H9 (cell line): ENCODE data around the gene NHSL1. TPM values are rescaled to one million over a fixed set of nuclear protein-coding genes. Genes with fewer than 3 reads are reported as not detected.

Experiments
- DNase-seq: peaks from one replicate; pipeline ENCODE4 v3.0.0-alpha.2; 2017
- H2AFZ ChIP-seq: one replicate; pipeline ENCODE4 v1.6.1; 2013; ENCODE audit warnings: mild to moderate bottlenecking, low read length, control low read depth, moderate library complexity
- H2AK5ac ChIP-seq: 2 replicates; pipeline ENCODE4 v1.6.1; 2013; ENCODE audit warnings: low read length, control low read depth, mixed read lengths; ENCODE audit not compliant: insufficient read length
- H2BK120ac ChIP-seq: one replicate; pipeline ENCODE4 v1.6.1; 2013; ENCODE audit warnings: low read depth, mild to moderate bottlenecking, low read length, control low read depth, inconsistent platforms; ENCODE audit not compliant: poor library complexity, severe bottlenecking
- H2BK12ac ChIP-seq: 2 replicates; pipeline ENCODE4 v1.6.1; 2013; ENCODE audit warnings: low read length, control low read depth, mixed read lengths, low read depth; ENCODE audit not compliant: insufficient read length
- H2BK15ac ChIP-seq: 2 replicates; pipeline ENCODE4 v1.6.1; 2013; ENCODE audit warnings: low read depth, low read length, control low read depth
- H2BK20ac ChIP-seq: one replicate; pipeline ENCODE4 v1.6.1; 2013; ENCODE audit warnings: low read depth, mild to moderate bottlenecking, low read length, control low read depth, inconsistent platforms; ENCODE audit not compliant: poor library complexity, severe bottlenecking
- H2BK5ac ChIP-seq: 2 replicates; pipeline ENCODE4 v1.6.1; 2013; ENCODE audit warnings: low read length, control low read depth, mixed read lengths; ENCODE audit not compliant: insufficient read length
- H3K14ac ChIP-seq: 2 replicates; pipeline ENCODE4 v1.6.1; 2013; ENCODE audit warnings: low read length, control low read depth; ENCODE audit not compliant: insufficient read depth
- H3K18ac ChIP-seq: 2 replicates; pipeline ENCODE4 v1.6.1; 2013; ENCODE audit warnings: low read depth, mild to moderate bottlenecking, mixed read lengths, low read length, control low read depth; ENCODE audit not compliant: insufficient read length
- H3K23ac ChIP-seq: 2 replicates; pipeline ENCODE4 v1.6.1; 2013; ENCODE audit warnings: low read length, control low read depth, mixed read lengths, low read depth; ENCODE audit not compliant: insufficient read length
- H3K23me2 ChIP-seq: 2 replicates; pipeline ENCODE4 v1.6.1; 2013; ENCODE audit warnings: low read depth, mild to moderate bottlenecking, mixed read lengths, low read length, control low read depth; ENCODE audit not compliant: insufficient read length, poor library complexity, severe bottlenecking
- H3K27ac ChIP-seq: 2 replicates; pipeline ENCODE4 v1.5.1; 2013; ENCODE audit warnings: low read length, control low read depth, mixed read lengths, low read depth; ENCODE audit not compliant: insufficient read length
- H3K27me3 ChIP-seq: 2 replicates; pipeline ENCODE4 v1.6.1; 2013; ENCODE audit warnings: low read length, control low read depth, inconsistent platforms; ENCODE audit not compliant: insufficient read depth
- H3K4ac ChIP-seq: 2 replicates; pipeline ENCODE4 v1.6.1; 2013; ENCODE audit warnings: low read depth, mild to moderate bottlenecking, control low read depth, inconsistent platforms, low read length, moderate library complexity
- H3K4me1 ChIP-seq: 2 replicates; pipeline ENCODE4 v1.6.1; 2013; ENCODE audit warnings: low read length, control low read depth, inconsistent platforms; ENCODE audit not compliant: insufficient read depth
- H3K4me2 ChIP-seq: 2 replicates; pipeline ENCODE4 v1.6.1; 2013; ENCODE audit warnings: low read length, control low read depth, mixed read lengths; ENCODE audit not compliant: insufficient read length, insufficient read depth
- H3K56ac ChIP-seq: 2 replicates; pipeline ENCODE4 v1.6.1; 2013; ENCODE audit warnings: low read depth, mild to moderate bottlenecking, mixed read lengths, low read length, control low read depth; ENCODE audit not compliant: insufficient read length
- H3K79me1 ChIP-seq: 2 replicates; pipeline ENCODE4 v1.6.1; 2013; ENCODE audit warnings: low read depth, mild to moderate bottlenecking, moderate library complexity, low read length, control low read depth, inconsistent platforms; ENCODE audit not compliant: insufficient read depth, poor library complexity, severe bottlenecking
- H3K79me2 ChIP-seq: 2 replicates; pipeline ENCODE4 v1.6.1; 2013; ENCODE audit warnings: low read length, control low read depth, inconsistent platforms; ENCODE audit not compliant: insufficient read depth
- H3K9ac ChIP-seq: 2 replicates; pipeline ENCODE4 v1.6.1; 2013; ENCODE audit warnings: low read length, control low read depth, mixed read lengths; ENCODE audit not compliant: insufficient read length; ENCODE audit errors: extremely low read depth
- H3K9me3 ChIP-seq: one replicate; pipeline ENCODE4 v1.6.1; 2013; ENCODE audit warnings: low read depth, low read length, inconsistent platforms; ENCODE audit not compliant: control insufficient read depth
- H3T11ph ChIP-seq: one replicate; pipeline ENCODE4 v1.6.1; 2013; ENCODE audit warnings: mild to moderate bottlenecking, low read length, control low read depth, inconsistent platforms
- H4K20me1 ChIP-seq: one replicate; pipeline ENCODE4 v1.6.1; 2013; ENCODE audit not compliant: control insufficient read depth, insufficient read length, insufficient read depth
- H4K5ac ChIP-seq: 2 replicates; pipeline ENCODE4 v1.6.1; 2013; ENCODE audit warnings: low read depth, mild to moderate bottlenecking, mixed read lengths, low read length, control low read depth; ENCODE audit not compliant: insufficient read length
- H4K8ac ChIP-seq: replicated peaks from 2 replicates; pipeline ENCODE4 v1.6.1; 2013; ENCODE audit warnings: low read length, control low read depth, mixed read lengths, low read depth; ENCODE audit not compliant: insufficient read length
- H4K91ac ChIP-seq: 2 replicates; pipeline ENCODE4 v1.6.1; 2013; ENCODE audit warnings: low read depth, mild to moderate bottlenecking, moderate library complexity, mixed read lengths, low read length, control low read depth; ENCODE audit not compliant: insufficient read length
- H3K27ac Mint-ChIP-seq, 3 experiments: 2 replicates in 2 of 3; 3 replicates in 1 of 3; pipeline ENCODE4 v1.8.0; 2020 to 2021; ENCODE audit warnings: mixed read lengths in 3 of 3, mild to moderate bottlenecking in 1 of 3, moderate library complexity in 1 of 3
- H3K27me3 Mint-ChIP-seq: 2 replicates; pipeline ENCODE4 v1.8.0; 2021; ENCODE audit warnings: low read depth, mild to moderate bottlenecking, moderate library complexity, mixed read lengths
- H3K36me3 Mint-ChIP-seq, 3 experiments: 2 replicates in 2 of 3; 3 replicates in 1 of 3; pipeline ENCODE4 v1.8.0; 2020 to 2021; ENCODE audit warnings: low read depth in 3 of 3, mixed read lengths in 3 of 3; ENCODE audit not compliant: insufficient read depth in 1 of 3
- H3K4me1 Mint-ChIP-seq, 2 experiments: 2 replicates each; pipeline ENCODE4 v1.8.0; 2020; ENCODE audit warnings: mixed read lengths in 2 of 2
- H3K4me3 Mint-ChIP-seq, 2 experiments: 2 replicates in 1 of 2; 3 replicates in 1 of 2; pipeline ENCODE4 v1.8.0; 2020 to 2021; ENCODE audit warnings: mild to moderate bottlenecking in 2 of 2, mixed read lengths in 2 of 2, moderate library complexity in 1 of 2
- H3K9me3 Mint-ChIP-seq, 2 experiments: 2 replicates in 1 of 2; 3 replicates in 1 of 2; pipeline ENCODE4 v1.8.0; 2020; ENCODE audit warnings: mild to moderate bottlenecking in 2 of 2, mixed read lengths in 2 of 2, moderate library complexity in 1 of 2
- CTCF ChIP-seq: fragments of 200-600 bp; sonication (generic); conservative IDR thresholded peaks from 3 replicates; pipeline ENCODE4 v1.8.0; 2021; ENCODE audit warnings: antibody characterized with exemption, mild to moderate bottlenecking
- total RNA-seq: library from RNA; stranded (reverse); gene quantifications from 2 replicates; pipeline ENCODE4 v1.2.1, GENCODE V29; 2021

NHSL1 gene
- total RNA-seq, 1 experiment from 2014 or later, result 28.7 TPM

GRCh38 chr6:138467901-138468300 is 31.4 kb downstream of the NHSL1 start:
- Histone ChIP-seq H3K4me1 (no peaks in the 10 kb centered on the region), H3K56ac (no peak overlapping the region), H4K91ac (no peak overlapping the region), H3K27ac (no peak overlapping the region), H3K23me2 (no peaks in the 10 kb centered on the region), H2AK5ac (no peak overlapping the region), H3K79me2 (no peaks in the 10 kb centered on the region), H4K5ac (no peak overlapping the region), H2AFZ (no peak overlapping the region), H2BK12ac (no peak overlapping the region), H4K20me1 (no peaks in the 10 kb centered on the region), H3K9ac (no peak overlapping the region), H3K9me3 (no peaks in the 10 kb centered on the region), H3K14ac (no peak overlapping the region), H3K4ac (no peak overlapping the region), H3T11ph (no peak overlapping the region), H2BK15ac (no peak overlapping the region), H4K8ac (no peak overlapping the region), H3K4me2 (no peak overlapping the region), H2BK5ac (no peak overlapping the region), H3K79me1 (no peaks in the 10 kb centered on the region), H2BK20ac (no peak overlapping the region), H2BK120ac (no peak overlapping the region), H3K23ac (no peak overlapping the region), H3K27me3 (no peaks in the 10 kb centered on the region), H3K18ac (no peak overlapping the region)
- Mint-ChIP-seq H3K36me3 (peaks cover 4 to 27% (median 7%) of the 10 kb centered on the region in 3 experiments; a peak in 6 of 7 replicates), H3K27ac (no peak overlapping the region), H3K9me3 (no peaks in the 10 kb centered on the region), H3K4me1 (peaks cover 4 to 5% of the 10 kb centered on the region in 2 experiments; a peak in 3 of 4 replicates), H3K27me3 (no peaks in the 10 kb centered on the region), H3K4me3 (no peak overlapping the region)
- no peak for DNase-seq
- no peak for TF ChIP-seq CTCF
